GM18907 (cell line): ENCODE data around the gene ZNF541.

Experiments used
- ATAC-seq: cut with Tn5 transposase; IDR thresholded peaks from one replicate; pipeline ENCODE4 v1.9.1; 2021; ENCODE audit warnings: mild to moderate bottlenecking, moderate library complexity; ENCODE audit not compliant: unreplicated experiment

The ZNF541 gene

GRCh38 chr19:47544075-47544474 lies 28.9 kb downstream of the ZNF541 start:
- no peak for ATAC-seq

- ATAC-seq, result no peak
Measured at GRCh38 chr19:47542030-47542475, 30.9 kb downstream of the ZNF541 start.

- no peak for ATAC-seq
Measured at GRCh38 chr19:47541518-47541917, 31.4 kb downstream of the ZNF541 start.

GRCh38 chr19:47540748-47541147 lies 32.2 kb downstream of the ZNF541 start:
- no peak for ATAC-seq

GRCh38 chr19:47539747-47540311 lies 33.1 kb downstream of the ZNF541 start:
- no peak for ATAC-seq

- ATAC-seq, result no peak
Measured at GRCh38 chr19:47538812-47539211, 34.1 kb downstream of the ZNF541 start.

- no peak for ATAC-seq
Measured at GRCh38 chr19:47537493-47537892, 35.5 kb downstream of the ZNF541 start.

- ATAC-seq, result no peak
Measured at GRCh38 chr19:47534628-47535027, 38.3 kb downstream of the ZNF541 start.

GRCh38 chr19:47531640-47532387 lies 41.1 kb downstream of the ZNF541 start:
- no peak for ATAC-seq

GRCh38 chr19:47529018-47529742 lies 43.8 kb downstream of the ZNF541 start:
- no peak for ATAC-seq

- ATAC-seq, result no peak
Measured at GRCh38 chr19:47526798-47527197, 46.1 kb downstream of the ZNF541 start.

GRCh38 chr19:47523473-47523872 lies 49.5 kb downstream of the ZNF541 start:
- no peak for ATAC-seq
